Epidermal melanocyte (primary cell): Measurements from ENCODE around the gene PALLD.
"Not testable (repeated sequence)": the region's sequence is repeated elsewhere in the genome, so short reads cannot be mapped to it uniquely, and the experiment has no call there.

ENCODE experiments used
- DNase-seq: peaks from one replicate; pipeline ENCODE4 v3.0.0; 2011; ENCODE audit warnings: low spot score; ENCODE audit not compliant: insufficient read length

Gene PALLD

DNA sequence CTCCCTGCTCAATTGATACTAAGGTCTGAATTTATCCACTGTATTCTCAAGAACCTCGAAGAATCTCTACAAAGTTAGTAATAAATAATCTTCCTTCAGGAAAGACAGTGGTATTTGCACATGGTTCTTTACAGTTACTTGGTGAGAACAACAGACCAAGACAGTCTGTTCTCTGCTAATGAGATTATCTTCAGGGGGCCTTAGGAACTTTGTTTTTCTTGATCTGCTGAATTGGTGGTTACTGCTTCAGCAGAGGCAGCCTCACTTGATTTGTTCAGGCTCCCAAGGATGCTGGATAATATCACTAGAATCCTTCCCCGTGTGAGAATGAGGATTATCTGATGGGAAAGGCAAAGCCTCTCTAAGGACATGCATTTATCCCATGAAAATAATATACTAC is 448.4 kb downstream of the PALLD start:
- no peak for DNase-seq

- DNase-seq: not testable (repeated sequence)
Observed at GRCh38 chr4:168952821-168953246, 456.0 kb downstream of the PALLD start.

DNA sequence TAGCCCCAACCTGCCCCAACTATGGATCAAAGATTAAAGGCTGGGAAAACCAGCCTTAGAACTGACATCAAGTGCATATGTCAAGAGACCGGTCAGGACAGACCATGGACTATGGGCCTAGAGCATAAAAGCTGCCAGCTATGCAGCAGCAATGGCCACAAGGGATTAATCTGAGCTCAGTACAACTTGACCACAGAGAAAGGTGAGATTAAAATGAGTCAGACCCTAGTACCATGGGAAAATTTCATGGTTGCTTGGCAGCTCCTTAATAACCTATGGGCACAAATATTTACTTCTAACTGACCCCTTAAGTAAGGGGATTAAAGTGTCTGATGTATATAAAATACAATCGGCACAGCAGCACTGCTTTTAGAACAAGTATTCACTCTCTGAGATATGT is 458.8 kb downstream of the PALLD start:
- DNase-seq: no peak

GRCh38 chr4:168960716-168961115 is 463.9 kb downstream of the PALLD start:
- DNase-seq: no peak

- no peak for DNase-seq
Observed at GRCh38 chr4:168972596-168972995, 475.7 kb downstream of the PALLD start.
